Measurements from ENCODE around the gene DEPDC1.

DNA sequence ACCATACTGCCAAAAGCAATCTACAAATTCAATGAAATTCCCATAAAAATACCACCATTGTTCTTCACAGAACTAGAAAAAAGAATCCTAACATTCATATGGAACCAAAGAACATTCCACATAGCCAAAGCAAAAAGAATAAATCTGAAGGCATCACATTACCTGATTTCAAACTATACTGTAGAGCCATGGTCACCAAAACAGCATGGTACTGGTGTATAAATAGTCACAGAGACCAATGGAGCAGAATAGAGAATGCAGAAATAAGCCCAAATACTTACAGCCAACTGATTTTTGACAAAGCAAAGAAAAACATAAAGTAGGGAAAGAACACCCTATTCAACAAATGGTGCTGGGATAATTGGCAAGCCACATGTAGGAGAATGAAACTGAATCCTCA is 6.2 kb upstream of the DEPDC1 start:
- TF ChIP-seq, protein P1, sequence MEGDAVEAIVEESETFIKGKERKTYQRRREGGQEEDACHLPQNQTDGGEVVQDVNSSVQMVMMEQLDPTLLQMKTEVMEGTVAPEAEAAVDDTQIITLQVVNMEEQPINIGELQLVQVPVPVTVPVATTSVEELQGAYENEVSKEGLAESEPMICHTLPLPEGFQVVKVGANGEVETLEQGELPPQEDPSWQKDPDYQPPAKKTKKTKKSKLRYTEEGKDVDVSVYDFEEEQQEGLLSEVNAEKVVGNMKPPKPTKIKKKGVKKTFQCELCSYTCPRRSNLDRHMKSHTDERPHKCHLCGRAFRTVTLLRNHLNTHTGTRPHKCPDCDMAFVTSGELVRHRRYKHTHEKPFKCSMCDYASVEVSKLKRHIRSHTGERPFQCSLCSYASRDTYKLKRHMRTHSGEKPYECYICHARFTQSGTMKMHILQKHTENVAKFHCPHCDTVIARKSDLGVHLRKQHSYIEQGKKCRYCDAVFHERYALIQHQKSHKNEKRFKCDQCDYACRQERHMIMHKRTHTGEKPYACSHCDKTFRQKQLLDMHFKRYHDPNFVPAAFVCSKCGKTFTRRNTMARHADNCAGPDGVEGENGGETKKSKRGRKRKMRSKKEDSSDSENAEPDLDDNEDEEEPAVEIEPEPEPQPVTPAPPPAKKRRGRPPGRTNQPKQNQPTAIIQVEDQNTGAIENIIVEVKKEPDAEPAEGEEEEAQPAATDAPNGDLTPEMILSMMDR (IDR thresholded peaks at IDR 0.05) = no peak
- TF ChIP-seq EP300 (IDR thresholded peaks at IDR 0.05) = no peak
